Muscle of arm (tissue), 12 donors: Measurements from ENCODE around the gene ARHGAP19. TPM values are rescaled to one million over a fixed set of nuclear protein-coding genes. Genes with fewer than 3 reads are reported as not detected.

Experiments used
- DNase-seq: peaks from one replicate; pipeline ENCODE4 v3.0.0-alpha.2; 2013
- polyA plus RNA-seq, 12 donors: library from polyadenylated mRNA; unstranded; fragments of 120-200 nt; gene quantifications; one replicate each; pipeline ENCODE4 v1.2.1, GENCODE V29; 2013; ENCODE audit not compliant: insufficient read length in 12 of 12

Gene ARHGAP19
- polyA plus RNA-seq, 12 donors: 8.3 to 29.0 (median 14.2) TPM; not detected in 1

DNA sequence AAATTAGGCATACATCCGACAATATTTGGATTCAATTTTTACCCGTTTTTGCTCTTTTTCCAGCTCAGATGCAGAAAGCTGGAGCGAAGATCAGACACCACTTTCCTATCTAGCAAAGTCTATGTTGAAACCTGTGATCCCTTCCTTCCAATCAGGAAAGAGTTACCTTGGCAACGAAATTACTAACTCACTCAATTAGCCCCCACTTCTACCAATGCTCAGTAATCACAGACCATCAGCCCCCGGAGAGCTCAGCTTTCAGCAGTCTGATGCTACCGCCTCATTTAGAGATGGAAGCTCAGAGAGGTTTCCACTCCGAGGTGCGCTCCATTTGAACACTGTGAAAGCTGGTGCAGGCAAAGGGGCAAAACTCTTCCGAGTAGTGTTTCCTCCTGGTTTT is 33.3 kb upstream of the ARHGAP19 start:
- DNase-seq: no peak

DNA sequence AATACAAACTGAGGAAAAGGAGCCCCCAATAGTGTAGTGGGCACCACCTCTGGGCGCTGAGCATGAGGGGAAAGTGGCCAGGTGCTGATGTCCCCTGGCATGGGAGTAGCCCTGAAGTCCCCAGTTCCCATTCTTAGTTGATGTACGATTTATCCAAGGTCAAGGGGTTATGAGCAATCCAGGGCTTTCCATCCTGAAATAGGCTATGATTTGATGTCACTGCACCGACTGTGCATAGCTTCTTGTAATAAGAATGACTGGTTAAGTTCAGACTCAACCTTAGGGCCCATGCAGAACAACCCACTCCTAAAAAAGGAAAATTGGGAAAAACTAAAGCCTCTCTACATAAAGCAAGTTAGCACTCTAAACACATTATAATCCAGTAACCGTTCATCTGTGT is 31.1 kb upstream of the ARHGAP19 start:
- no peak for DNase-seq

DNA sequence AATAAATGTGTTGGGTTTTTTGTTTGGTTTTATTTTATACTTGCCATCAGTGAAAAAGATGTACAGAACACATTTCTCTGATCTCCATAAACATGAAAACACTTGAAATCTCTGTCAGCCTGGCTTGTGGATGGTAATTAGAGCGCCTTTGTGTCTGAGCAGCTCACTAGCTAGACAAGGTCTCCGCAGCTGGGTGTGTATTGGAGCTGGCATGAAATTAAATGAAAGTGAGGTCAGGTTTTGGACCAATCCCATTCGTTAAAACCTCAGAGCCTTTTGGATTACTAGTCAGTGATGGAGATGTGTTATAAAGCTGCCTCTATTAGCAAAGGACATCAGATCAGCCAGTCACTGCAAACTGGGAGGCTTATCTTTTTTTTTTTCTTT is 29.4 kb upstream of the ARHGAP19 start:
- DNase-seq: no peak

DNA sequence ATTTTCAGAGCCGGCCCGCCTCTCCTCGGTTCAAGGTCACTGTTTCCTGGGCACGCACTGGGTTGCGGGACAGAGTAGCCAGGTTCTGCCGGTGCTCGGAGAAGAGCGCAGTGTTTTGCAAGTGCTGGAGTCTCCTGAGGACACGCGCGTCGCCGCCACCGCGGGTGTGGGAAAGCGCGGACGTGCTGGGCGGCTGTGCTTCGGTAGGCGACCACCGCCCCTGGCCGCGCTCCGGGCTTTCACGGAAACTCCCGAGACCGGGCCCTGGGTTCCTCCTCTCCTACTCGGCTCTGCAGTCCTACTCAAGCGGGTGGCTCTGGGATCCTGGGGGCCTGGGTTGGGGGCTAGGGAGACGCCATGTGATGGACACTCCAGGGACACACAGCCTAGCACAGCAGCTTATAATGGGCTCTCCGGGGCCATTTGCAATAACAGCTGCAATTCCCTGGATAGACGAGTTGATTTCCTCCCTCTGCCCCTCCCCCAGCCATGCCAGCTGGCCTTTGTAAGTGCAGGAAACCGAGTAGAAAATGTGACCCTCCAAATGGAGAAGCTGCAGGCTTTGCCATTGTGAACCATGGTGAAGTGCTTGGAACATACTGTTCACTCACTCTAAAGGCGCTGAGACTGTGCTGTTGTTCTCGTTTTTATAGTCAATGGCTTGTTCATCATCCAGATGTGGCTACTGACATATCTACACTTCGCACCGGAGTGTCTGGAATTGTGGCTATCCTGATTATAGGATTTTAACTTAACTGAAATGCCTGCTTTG is 28.8 kb upstream of the ARHGAP19 start:
- no peak for DNase-seq

DNA sequence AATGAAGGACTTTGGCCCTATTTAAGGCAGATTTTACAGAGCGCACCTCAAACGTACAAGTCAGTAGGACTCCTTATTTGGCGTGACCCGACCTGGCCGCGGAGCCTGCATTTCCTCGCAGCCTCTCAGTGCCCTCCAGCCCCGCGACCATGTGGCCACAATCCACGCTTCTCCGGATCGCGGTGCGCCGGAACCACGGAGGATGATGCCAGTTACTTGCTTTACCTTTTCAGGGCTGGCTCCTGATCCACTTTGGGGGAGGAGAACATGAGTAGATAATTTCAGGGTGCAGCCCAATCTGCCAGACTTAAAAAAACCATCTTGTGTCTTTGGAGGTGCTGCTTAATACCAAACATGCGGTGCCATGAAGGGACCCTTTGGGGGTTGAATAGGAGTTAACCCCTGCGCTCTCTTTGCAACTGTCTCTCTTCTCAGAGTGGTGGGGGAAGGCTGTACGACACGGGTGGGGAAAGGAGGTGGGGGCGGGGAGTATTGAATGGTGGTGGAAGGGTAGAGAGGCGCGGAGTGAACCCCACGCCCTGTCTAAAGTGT is 28.1 kb upstream of the ARHGAP19 start:
- DNase-seq: no peak

DNA sequence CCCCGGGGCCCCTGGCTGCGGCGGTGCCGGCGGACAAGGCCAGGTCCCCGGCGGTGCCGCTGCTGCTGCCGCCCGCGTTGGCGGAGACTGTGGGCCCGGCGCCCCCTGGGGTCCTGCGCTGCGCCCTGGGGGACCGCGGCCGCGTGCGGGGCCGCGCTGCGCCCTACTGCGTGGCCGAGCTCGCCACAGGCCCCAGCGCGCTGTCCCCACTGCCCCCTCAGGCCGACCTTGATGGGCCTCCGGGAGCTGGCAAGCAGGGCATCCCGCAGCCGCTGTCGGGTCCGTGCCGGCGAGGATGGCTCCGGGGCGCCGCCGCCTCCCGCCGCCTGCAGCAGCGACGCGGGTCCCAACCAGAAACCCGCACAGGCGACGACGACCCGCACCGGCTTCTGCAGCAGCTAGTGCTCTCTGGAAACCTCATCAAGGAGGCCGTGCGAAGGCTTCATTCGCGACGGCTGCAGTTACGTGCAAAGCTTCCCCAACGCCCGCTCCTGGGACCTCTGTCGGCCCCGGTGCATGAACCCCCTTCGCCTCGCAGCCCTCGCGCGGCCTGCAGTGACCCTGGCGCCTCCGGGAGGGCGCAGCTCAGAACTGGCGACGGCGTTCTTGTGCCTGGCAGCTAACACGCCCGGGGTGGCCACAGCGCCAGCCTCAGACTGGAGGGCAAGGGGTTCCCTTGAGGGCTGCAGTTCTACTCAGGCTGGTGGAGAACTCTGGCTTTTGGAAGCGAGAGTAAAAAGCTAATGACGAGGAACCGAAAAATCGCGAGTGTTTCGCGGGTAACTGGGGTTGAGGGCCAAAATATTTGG is 27.4 kb upstream of the ARHGAP19 start:
- no peak for DNase-seq

DNA sequence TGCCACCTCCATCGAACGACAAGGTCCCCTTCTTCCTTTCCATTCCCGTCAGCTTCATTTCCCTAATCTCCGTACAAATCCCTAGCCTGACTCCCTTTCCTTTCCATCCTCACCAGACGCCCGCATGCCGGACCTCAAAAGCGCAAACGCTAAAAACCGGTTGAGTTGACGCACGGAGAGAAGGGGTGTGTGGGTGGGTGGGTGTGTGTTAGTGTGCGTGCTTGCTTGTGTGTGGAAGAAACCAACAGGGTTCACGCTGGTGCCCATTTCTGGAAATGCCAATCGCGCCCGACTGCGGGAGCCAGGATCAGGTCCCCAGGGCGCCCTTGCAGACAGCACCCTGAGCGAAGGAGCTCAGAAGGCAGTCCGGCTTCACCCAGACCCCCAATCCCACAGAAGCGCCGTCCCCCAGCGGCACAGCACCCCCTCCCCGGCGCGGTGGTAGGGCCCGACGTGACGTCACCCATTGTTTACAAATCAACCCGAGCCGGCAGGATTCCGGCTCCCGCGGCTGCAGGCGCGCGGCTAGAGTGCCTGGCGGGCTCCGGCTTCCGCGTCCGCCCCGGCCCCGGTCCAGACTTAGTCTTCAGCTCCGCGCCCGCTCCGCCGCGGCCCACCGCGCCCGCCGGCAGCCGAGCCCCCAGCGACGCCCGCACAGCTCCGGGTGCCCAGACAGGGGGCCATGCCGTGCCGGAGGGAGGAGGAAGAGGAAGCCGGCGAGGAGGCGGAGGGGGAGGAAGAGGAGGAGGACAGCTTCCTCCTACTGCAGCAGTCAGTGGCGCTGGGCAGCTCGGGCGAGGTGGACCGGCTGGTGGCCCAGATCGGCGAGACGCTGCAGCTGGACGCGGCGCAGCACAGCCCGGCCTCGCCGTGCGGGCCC is 26.6 kb upstream of the ARHGAP19 start, which contains the start of gene FRAT1:
FRAT1 (plus strand) TSS at position 500 of the 880 bp plus-strand sequence; CDS start at position 683, 183 bp downstream.
- DNase-seq: peak; percentile 92

DNA sequence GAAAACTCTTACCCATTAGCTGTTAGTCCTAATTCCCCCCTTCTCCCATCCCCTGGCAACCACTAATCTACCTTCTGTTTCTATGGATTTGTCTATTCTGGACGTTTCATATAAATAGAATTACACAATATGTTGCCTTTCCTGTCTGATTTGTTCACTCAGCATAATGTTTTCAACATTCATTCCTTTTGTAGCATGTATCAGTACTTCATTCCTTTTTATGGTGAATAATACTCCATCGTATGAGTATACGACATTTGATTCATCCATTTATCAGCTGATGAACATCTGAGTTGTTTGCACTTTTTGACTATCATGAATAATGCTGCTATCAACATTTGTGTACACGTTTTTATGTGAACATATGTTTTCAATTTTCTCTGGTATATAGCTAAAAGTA is 22.2 kb upstream of the ARHGAP19 start:
- no peak for DNase-seq

DNA sequence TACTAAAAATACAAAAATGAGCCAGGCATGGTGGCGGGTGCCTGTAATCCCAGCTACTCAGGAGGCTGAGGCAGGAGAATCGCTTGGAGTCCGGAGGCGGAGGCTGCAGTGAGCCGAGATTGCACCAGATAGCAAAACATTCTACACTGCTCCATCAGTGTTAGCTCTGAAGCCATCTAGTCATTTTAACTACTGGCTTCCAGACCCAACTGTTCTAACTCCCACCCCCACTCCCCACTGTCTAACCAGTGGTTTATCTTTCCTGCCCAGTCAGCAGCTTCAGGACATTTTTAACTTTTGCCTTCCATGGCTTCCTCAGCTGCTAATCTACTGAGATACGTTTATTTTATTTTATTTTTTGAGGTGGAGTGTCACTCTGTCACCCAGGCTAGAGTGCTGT is 20.5 kb upstream of the ARHGAP19 start:
- no peak for DNase-seq

DNA sequence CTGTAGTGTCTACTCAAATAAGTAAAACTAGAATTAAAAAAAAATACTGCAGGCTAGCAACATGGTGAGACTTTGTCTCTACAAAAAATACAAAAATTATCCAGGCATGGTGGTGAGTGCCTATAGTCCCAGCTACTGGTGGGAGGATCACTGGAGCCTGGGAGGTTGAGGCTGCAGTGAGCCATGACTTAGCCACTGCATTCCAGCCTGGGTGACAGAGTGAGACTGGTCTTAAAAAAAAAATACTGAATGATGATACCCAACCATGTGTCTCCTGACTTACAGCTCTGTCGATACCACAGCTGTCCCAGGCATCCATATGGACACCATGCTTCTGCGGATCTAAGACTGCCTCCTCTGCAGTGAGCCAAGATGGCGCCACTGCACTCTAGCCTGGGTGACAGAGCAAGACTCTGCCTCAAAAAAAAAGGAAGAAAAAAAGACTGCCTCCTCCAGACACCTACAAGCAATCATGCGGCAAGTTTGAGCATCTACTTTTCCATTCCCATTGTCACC is 18.7 kb upstream of the ARHGAP19 start:
- DNase-seq: no peak

DNA sequence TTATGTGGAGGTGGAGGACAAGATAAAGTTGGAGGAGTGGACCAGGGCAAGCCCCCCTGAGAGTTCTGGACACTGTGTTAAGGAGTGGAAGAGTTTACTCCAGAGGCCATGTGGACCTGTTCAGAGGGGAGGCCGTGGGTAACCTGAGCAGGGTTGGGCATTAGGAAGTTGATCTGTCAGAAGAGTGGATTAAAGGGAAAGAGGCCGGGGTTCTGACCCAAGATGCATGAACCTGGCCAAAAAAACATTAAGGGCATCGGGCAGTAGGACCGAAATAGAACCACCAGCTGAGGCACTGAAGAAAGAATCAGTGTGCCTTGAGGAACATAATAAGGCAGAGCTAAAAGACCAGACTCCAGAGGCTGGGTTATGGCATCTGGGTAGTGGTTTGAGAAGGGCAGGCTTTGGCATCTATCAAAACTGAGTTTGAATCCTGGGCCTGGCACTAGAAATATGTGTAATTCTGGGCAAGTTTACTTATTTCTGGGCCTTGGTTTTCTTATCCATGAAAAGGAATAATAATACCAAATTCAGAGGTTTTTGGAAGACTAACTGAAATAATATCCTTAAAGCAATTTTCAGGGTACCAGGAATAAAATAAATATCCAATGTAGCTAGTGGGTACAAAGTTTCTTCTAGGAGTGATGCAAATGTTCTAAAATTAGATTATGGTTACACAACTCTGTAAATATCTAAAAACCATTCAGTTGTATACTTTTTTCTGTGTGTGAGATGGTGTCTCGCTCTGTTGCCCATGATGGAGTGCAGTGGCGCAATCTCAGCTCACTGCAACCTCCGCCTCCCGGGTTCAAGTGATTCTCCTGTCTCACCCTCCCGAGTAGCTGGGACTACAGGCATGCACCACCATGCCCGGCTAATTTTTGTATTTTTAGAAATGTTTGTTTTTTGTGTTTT is 15.7 kb upstream of the ARHGAP19 start:
- no peak for DNase-seq

DNA sequence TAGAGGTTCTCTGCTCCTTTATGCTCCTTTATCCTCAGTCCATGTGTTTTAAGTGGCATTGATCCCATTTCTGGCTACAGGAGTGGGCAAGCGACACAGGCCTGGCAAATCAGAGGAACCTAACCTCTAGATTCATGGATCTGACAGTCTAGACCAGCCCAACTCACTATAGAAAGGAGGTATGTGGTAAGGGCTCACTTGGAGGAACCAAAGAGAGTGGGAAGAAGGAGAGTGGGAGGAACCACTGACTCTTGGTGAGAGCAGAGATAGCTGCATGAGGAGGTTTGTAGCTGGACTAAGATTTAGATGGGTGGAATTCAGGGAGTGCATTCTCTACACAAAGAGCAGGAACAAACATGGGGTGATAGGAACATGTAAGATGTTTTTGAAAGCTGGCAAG is 15.0 kb upstream of the ARHGAP19 start:
- no peak for DNase-seq

DNA sequence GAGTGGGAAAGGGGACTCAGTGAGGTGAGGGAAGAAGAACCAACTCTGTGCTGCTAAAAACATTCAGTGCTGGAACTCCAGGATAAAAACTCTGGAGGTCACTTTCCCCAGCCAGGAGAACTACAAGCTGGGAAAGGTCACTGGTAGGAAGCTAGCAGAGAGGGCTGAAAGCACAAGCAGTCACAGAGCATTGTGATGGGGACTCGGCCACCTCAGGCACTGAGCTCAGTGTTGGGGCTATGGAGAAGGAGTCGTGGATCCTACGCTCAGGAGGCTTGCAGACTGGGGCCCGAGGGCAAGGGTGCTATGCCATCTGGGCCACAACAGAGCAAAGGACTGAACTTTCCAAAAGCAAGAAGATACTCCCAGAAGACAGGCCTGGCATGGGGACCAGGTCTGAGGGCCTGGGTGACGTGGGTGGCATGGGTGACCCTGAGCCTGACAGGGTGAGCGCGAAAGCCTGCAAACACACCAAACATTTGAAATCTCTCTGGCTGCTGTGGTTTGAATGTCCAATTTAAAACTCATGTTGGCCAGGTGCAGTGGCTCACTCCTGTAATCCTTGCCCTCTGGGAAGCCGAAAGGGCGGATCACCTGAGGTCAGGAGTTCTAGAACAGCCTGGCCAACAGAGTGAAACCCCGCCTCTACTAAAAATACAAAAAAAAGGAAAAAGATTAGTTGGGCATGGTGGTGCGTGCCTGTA is 9.8 kb upstream of the ARHGAP19 start:
- no peak for DNase-seq

DNA sequence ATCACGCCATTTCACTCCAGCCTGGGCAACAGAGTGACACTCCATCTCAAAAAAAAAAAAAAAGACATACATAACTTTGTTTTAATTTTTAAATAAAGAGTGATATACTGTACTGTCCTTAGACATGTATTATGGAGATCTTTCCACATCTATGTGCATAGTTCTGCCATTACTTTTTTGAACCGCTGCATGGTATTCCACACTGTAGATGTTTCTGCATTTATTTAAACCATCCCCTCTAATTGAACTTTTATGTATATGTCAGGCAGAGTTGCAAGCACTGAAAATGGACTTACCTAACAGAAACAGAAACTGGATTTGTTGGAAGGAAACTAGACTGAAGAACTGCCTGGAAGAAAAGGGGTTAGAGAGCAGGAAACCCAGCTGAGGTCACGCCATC is 8.5 kb upstream of the ARHGAP19 start:
- DNase-seq: no peak

DNA sequence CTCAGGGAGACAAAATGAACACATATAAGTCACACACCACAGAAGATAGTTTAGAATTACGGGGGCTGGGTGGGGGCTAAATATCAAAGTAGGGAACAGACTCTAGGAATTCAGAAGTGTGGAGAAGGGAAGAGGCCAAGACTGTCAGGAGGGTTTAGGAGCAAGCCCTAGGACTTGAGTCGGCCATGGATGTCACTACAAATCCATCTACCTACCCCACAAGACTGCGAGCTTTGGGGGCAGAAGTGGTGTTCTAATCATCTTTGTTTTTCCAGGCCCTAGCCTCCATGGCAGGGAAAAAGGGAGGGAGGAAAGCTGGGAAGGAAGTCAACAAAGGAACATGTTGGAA is 5.8 kb upstream of the ARHGAP19 start:
- DNase-seq: no peak

DNA sequence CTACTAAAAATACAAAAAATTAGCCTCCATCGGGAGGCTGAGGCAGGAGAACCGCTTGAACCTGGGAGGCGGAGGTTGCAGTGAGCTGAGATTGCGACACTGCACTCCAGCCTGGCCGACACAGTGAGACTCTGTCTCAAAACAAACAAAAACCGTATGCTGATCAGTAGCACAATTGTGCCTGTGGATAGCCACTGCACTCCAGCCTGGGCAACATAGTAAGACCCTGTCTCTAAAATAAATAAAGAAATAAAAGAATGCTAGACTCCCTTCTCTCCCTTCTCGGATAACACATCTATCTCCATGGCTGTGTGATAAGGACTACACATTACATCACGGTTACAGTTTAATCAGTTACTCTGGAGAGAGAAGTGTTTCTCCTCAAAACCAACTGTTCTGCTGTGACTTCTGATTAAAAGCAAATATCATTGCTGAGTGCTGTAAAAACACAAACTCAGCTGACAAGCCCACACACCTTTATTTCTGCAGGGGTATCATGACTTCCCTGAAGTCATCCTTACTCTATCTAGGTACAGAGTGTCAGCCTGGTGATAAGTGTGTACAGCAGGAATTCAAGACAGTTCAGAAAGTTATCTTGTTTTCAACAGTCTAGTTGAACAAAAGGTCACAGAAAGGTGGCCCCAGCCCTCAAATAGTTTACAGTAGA is 5.3 kb upstream of the ARHGAP19 start:
- DNase-seq: no peak

DNA sequence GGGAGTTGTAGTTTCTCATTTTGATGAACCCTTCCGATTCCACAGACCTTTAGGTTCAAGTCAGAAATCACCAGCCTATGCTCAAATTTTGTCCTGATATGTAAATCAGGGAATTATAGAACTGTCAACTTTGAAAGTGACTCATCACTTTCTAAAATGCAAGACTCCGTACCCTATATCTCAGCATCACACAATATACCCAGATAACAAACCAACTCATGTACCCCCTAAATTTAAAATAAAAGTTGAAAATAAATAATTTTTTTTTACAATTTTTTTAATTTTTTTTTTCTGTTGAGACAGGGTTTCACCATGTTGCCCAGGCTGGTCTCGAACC is 393 bp upstream of the ARHGAP19 start:
- DNase-seq: no peak

DNA sequence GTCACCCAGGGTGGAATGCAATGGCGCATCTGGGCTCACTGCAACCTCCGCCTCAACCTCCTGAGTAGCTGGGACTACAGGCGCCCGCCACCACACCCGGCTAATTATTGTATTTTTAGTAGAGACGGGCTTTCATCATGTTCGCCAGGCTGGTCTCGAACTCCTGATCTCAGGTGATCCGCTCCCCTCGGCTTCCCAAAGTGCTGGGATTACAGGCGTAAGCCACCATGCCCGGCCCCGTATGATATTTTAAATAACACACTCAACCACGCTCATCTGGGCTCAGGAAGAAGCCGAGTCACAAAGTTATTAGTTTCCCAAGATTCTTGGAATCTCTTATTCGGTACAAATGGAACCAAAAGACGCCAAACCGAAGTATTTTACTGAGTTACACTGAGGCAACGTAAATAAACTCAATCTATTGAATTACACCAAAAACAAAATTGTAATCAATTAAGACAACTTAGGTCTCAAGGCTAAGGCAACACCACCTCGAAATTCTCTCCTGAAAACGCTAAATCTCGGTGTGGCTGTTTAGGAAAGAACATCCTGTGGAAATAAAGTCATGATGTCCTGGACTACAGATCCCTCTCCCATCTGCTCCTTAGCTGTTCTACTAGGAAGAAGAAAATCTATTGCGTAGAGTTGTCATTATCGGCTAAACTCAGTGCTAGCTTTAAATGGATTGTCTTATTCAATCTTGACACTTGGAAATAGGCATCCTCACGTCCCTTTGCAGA is 910 bp downstream of the ARHGAP19 start:
- DNase-seq: no peak
